ENCODE results near the gene RBPJL. TPM values are rescaled to one million over a fixed set of nuclear protein-coding genes. Genes with fewer than 3 reads are reported as not detected.

RBPJL gene
- total RNA-seq, 1 experiment from 2014 or later = not detected

Other genes starting within 250 kb of the RBPJL start
- not detected for gene KCNS1, start 205.7 kb upstream of the RBPJL start, total RNA-seq (2021; ENCODE audit: unreplicated experiment)
- not detected for gene WFDC5, start 191.7 kb upstream of the RBPJL start, total RNA-seq (2021; ENCODE audit: unreplicated experiment)
- gene WFDC12, start 182.4 kb upstream of the RBPJL start, total RNA-seq (2021; ENCODE audit: unreplicated experiment) = not detected
- not detected for gene PI3, start 131.9 kb upstream of the RBPJL start, total RNA-seq (2021; ENCODE audit: unreplicated experiment)
- not detected for gene SEMG1, start 99.8 kb upstream of the RBPJL start, total RNA-seq (2021; ENCODE audit: unreplicated experiment)
- not detected for gene SEMG2, start 85.5 kb upstream of the RBPJL start, total RNA-seq (2021; ENCODE audit: unreplicated experiment)
- 5.4 TPM for gene SLPI, start 52.3 kb upstream of the RBPJL start, total RNA-seq (2021; ENCODE audit: unreplicated experiment)
- gene MATN4, start 1.5 kb downstream of the RBPJL start, total RNA-seq (2021; ENCODE audit: unreplicated experiment) = 0.64 TPM
- 100 TPM for gene SDC4, start 41.6 kb downstream of the RBPJL start, total RNA-seq (2021; ENCODE audit: unreplicated experiment)
- 20.5 TPM for gene SYS1, start 56.3 kb downstream of the RBPJL start, total RNA-seq (2021; ENCODE audit: unreplicated experiment)
- 0.76 TPM for gene TP53TG5, start 71.5 kb downstream of the RBPJL start, total RNA-seq (2021; ENCODE audit: unreplicated experiment)
- gene DBNDD2, start 101.4 kb downstream of the RBPJL start, total RNA-seq (2021; ENCODE audit: unreplicated experiment) = 44.2 TPM
- gene PIGT, start 109.3 kb downstream of the RBPJL start, total RNA-seq (2021; ENCODE audit: unreplicated experiment) = 71.4 TPM
- 1.1 TPM for gene WFDC2, start 162.9 kb downstream of the RBPJL start, total RNA-seq (2021; ENCODE audit: unreplicated experiment)
- not detected for gene SPINT3, start 208.8 kb downstream of the RBPJL start, total RNA-seq (2021; ENCODE audit: unreplicated experiment)
- not detected for gene WFDC6, start 232.6 kb downstream of the RBPJL start, total RNA-seq (2021; ENCODE audit: unreplicated experiment)
- gene EPPIN, start 240.6 kb downstream of the RBPJL start, total RNA-seq (2021; ENCODE audit: unreplicated experiment) = not detected